Colonic mucosa (tissue), 4 donors: Measurements from ENCODE around the gene THSD8. TPM values are rescaled to one million over a fixed set of nuclear protein-coding genes. Genes with fewer than 3 reads are reported as not detected.
A peak's percentile ranks its signal among the peaks of the same experiment; 100 is the strongest.

ENCODE experiments used
- DNase-seq: peaks from one replicate; pipeline ENCODE4 v3.0.0-alpha.2; 2020
- H3K27ac ChIP-seq: fragments of 200-600 bp; one replicate; pipeline ENCODE4 v1.8.0; 2021
- H3K27me3 ChIP-seq: fragments of 200-600 bp; one replicate; pipeline ENCODE4 v1.8.0; 2021
- H3K36me3 ChIP-seq: fragments of 200-600 bp; one replicate; pipeline ENCODE4 v1.8.0; 2021
- H3K4me1 ChIP-seq: fragments of 200-600 bp; one replicate; pipeline ENCODE4 v1.8.0; 2021; ENCODE audit warnings: mild to moderate bottlenecking
- H3K4me3 ChIP-seq: fragments of 200-600 bp; one replicate; pipeline ENCODE4 v1.8.0; 2021
- H3K9ac ChIP-seq, 2 donors: one replicate each; pipeline ENCODE4 v1.7.0; 2013; ENCODE audit warnings: control low read depth in 2 of 2, low read depth in 2 of 2, low read length in 2 of 2
- H3K9me3 ChIP-seq: fragments of 200-600 bp; one replicate; pipeline ENCODE4 v1.8.0; 2021
- intact Hi-C: fragments of 100-400 bp; cut with DNase I; formaldehyde crosslinking; loops from one replicate; pipeline ENCODE4 v1.14.1; 2022
- total RNA-seq, 2 donors: library from RNA; stranded (reverse); fragmentation: NEBNext Ultra II Directional in 1 of 2; extraction: Animal tissue kit (Norgen Biotek cat#: 25700) in 1 of 2; gene quantifications; one replicate each; pipeline ENCODE4 v1.2.1, GENCODE V29; 2021
- TF ChIP-seq, protein P1 (sequence below): fragments of 200-600 bp; IDR thresholded peaks from one replicate; pipeline ENCODE4 v1.8.0; 2022; ENCODE audit warnings: antibody characterized with exemption, mild to moderate bottlenecking
- donor health status: healthy.
- donor health status: DM: no; HTN: no; CAD: no.
- donor health status: DM: no; HTN: no; CAD: no.

Gene THSD8
- total RNA-seq, 2 donors from 2014 or later = 6.5 to 18.5 TPM

DNA sequence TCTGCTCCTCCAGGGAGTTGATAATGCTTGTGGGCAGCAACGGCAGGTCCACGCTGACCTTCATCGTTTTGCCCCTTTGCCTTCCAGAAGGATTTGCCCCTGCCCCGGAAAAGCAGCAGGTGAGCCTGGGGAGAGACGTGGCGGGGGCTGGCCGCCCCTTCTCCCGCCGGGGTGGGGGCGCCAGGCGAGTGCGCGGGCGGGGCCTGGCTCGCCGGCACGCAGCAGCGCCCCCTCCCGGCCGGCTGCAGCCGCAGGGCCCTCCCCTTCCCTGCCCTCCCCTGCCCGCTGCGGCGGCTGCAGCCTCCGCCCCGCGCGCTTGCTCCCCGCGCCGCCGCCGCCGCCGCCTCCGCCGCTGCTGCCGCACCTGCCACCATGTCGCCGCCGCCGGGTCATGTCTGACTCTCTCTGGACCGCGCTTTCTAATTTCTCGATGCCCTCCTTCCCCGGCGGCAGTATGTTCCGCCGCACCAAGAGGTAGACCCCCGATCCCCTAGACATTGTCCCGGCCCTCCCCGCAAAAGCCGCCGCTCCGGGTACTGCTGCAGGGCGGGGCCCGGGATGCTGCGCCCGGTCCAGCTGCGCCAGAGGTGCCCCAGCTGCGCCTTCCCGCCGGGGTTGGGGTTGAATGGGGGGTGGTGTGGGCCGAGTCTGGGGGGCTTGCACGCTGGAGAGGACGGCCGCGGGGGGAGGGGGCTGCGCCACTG, 36.5 kb downstream of the THSD8 start, which contains the start of gene MAST1:
TSS of gene MAST1 (plus strand) at position 334 of the 704 bp plus-strand sequence. CDS start at position 392, 58 bp downstream.
- Histone ChIP-seq H3K4me1 (peaks cover 4% of the 10 kb centered on the region), H3K27me3 (peaks cover 62% of the 10 kb centered on the region), H3K9ac (peak within 1 kb of the TSS in 1 of 2 donors; percentile 24), H3K27ac (no peak within 1 kb of the TSS), H3K4me3 (no peak within 1 kb of the TSS), H3K9me3 (no peaks in the 10 kb centered on the region), H3K36me3 (no peaks in the 10 kb centered on the region)
- TF ChIP-seq, protein P1, sequence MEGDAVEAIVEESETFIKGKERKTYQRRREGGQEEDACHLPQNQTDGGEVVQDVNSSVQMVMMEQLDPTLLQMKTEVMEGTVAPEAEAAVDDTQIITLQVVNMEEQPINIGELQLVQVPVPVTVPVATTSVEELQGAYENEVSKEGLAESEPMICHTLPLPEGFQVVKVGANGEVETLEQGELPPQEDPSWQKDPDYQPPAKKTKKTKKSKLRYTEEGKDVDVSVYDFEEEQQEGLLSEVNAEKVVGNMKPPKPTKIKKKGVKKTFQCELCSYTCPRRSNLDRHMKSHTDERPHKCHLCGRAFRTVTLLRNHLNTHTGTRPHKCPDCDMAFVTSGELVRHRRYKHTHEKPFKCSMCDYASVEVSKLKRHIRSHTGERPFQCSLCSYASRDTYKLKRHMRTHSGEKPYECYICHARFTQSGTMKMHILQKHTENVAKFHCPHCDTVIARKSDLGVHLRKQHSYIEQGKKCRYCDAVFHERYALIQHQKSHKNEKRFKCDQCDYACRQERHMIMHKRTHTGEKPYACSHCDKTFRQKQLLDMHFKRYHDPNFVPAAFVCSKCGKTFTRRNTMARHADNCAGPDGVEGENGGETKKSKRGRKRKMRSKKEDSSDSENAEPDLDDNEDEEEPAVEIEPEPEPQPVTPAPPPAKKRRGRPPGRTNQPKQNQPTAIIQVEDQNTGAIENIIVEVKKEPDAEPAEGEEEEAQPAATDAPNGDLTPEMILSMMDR = no peak
- DNase-seq = peak; percentile 40
- intact Hi-C loops = no loop called here

DNA sequence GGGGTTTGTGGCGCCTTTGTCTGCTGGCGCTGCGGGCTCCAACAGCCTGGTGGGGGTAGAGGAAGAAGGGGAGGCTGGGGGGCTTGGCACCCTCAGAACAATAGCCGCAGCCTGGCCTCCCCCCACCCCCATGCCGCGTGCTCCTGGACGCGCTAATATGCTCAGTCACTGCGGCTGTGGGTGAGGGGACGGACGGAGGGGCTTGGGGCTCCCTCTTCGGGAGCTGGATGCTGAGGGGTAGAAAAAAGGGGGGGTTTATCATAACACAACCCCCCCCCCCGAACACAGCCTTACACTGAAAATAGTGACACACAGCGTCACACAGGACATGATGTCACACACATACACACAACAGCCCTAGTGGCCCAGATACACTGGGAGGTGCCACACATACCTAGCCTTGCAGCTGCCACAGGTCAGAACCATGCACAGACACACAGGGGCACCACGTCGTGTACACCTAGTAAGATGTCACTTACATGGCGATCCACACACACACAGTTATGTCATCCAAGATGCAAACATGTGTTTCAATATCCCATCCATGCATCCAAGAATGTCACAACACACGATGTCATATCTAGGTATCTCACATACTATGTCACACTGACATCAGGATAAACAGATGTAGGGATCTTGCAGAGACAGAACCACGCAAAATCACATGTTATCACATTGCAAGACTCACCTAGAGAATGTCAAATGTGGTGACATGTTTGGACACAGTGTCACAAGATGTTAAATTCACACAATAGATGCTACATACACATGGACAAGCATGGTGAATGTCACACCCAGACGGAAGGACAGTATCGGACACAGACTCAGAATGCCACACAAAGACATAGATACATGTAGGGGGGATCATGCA, 37.3 kb downstream of the THSD8 start:
- Histone ChIP-seq H3K27ac (no peak overlapping the region), H3K9ac (no peak overlapping the region), H3K4me3 (no peak overlapping the region), H3K27me3 (peaks cover 56% of the 10 kb centered on the region), H3K36me3 (no peaks in the 10 kb centered on the region), H3K4me1 (peaks cover under 1% of the 10 kb centered on the region), H3K9me3 (no peaks in the 10 kb centered on the region)
- TF ChIP-seq, protein P1 = no peak
- DNase-seq = no peak
- intact Hi-C loops = no loop called here

DNA sequence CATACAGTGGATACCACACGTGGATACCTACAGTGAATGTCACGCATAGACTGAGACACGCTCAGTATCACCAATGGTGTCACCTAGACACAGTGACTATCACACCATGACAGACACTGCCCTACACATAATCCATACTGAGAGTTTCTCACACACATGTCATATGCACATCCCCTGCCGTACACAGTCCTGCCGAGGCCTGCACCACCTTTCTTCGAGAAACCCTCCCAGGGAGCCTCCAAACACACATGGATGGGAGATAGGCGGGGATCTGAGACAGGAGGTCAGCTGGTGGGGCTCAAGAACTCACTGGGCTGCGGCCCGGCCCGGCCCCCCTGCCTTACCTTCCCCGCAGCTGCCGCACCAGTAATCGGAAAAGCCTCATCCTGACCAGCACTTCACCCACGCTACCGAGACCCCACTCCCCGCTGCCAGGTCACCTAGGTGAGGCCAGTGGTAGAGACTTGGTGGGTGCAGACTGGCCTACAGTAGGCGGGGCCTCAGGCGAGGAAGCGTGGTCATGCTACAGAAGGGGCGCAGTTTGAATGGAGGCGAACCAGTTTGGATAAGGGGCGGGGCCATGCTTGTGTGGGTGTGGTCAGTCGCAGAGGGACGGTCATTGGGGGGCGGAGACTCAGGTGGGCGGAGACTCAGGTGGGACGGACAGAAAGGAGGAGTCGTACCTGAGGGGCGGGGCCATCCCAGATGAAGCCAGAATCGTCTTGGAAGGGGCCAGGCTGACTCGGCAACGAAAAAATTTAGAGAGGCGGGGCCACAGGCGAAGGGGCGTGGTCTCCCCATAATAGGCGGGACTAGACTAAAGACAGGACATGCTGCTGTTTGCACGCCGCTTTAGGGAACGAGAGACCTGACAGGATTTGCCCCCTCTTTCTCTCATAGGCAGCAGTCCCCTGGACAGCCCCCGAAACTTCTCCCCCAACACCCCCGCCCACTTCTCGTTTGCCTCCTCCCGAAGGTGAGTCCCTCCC, 38.5 kb downstream of the THSD8 start:
- intact Hi-C loops = no loop called here
- Histone ChIP-seq H3K27me3 (peaks cover 43% of the 10 kb centered on the region), H3K4me3 (peak overlapping the region; percentile 13), H3K9ac (no peak overlapping the region), H3K36me3 (no peaks in the 10 kb centered on the region), H3K27ac (no peak overlapping the region), H3K4me1 (no peaks in the 10 kb centered on the region), H3K9me3 (no peaks in the 10 kb centered on the region)
- DNase-seq = peak; percentile 91
- TF ChIP-seq, protein P1 = no peak

DNA sequence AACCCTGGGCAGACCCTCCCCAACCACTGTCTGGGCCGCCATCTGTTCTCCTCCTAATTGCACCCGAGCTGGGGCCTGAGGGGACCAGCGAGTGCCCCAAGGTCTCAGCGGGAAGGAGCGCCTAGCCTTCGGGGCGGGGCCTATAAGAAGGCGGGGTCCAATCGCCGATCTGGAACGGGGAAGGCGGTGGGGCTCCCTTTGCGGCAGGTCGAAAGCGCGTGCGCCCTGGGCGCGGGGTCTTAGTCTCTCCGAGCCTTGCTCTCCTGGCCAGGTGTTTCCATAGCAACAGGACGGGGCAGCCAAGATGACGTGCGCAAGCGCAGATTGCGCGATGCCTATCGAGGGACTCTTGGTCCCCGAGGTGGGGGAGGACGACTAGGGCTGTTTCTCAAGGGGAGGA, 39.2 kb downstream of the THSD8 start:
- Histone ChIP-seq H3K4me1 (no peaks in the 10 kb centered on the region), H3K9me3 (no peaks in the 10 kb centered on the region), H3K27ac (no peak overlapping the region), H3K4me3 (peak overlapping the region; percentile 13), H3K9ac (no peak overlapping the region), H3K36me3 (no peaks in the 10 kb centered on the region), H3K27me3 (peaks cover 36% of the 10 kb centered on the region)
- DNase-seq = no peak
- intact Hi-C loops = no loop called here
- TF ChIP-seq, protein P1 = no peak

DNA sequence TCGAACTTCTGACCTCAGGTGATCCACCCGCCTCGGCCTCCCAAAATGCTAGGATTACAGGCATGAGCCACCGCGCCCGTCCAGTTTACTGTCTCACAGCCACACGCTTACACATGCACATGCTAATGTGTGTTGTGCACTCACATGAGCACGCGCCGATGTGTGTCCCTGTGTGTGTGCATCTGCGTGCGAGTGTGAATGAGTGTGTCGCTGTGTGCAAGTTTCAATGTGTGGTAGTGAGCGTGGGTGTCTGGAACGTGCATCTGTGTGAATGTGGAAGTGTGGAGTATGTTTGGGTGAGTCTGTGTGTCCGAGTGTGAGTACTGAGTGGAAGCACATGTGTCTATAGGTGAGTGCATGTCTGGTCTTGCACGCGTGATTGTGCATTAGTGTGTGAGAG, 40.6 kb downstream of the THSD8 start:
- Histone ChIP-seq H3K4me1 (no peaks in the 10 kb centered on the region), H3K27me3 (peaks cover 22% of the 10 kb centered on the region), H3K9me3 (no peaks in the 10 kb centered on the region), H3K27ac (no peak overlapping the region), H3K9ac (no peak overlapping the region), H3K36me3 (no peaks in the 10 kb centered on the region), H3K4me3 (no peak overlapping the region)
- DNase-seq = no peak
- intact Hi-C loops = no loop called here
- TF ChIP-seq, protein P1 = no peak
